Subcutaneous adipose tissue (tissue), 4 donors: ENCODE measurements around the gene G6PC2. TPM values are rescaled to one million over a fixed set of nuclear protein-coding genes. Genes with fewer than 3 reads are reported as not detected.

Experiments
- CTCF ChIP-seq: fragments of 450-650 bp; IDR thresholded peaks from one replicate; pipeline ENCODE4 v1.5.1; 2016; ENCODE audit warnings: low read depth, mild to moderate bottlenecking, control low read depth, antibody characterized with exemption, moderate library complexity
- total RNA-seq, 4 donors: library from RNA; depleted of rRNA; stranded (reverse); fragments of >200 nt; gene quantifications; one replicate each; pipeline ENCODE4 v1.1.0, GENCODE V29; 2016

The G6PC2 gene
- total RNA-seq = not detected

GRCh38 chr2:168901003-168901402 lies at the start of gene G6PC2:
TSS of gene G6PC2 (plus strand) at chr2:168901291. CDS start at chr2:168901332, 41 bp downstream.
- no peak for TF ChIP-seq CTCF

- no peak for TF ChIP-seq CTCF
These were observed 49.3 kb upstream of the G6PC2 start for GRCh38 chr2:168851674-168852320.

- no peak for TF ChIP-seq CTCF
These were observed 48.6 kb upstream of the G6PC2 start for GRCh38 chr2:168852481-168852880.

GRCh38 chr2:168853471-168853870 lies 47.6 kb upstream of the G6PC2 start:
- no peak for TF ChIP-seq CTCF

GRCh38 chr2:168854651-168855050 lies 46.4 kb upstream of the G6PC2 start:
- no peak for TF ChIP-seq CTCF

GRCh38 chr2:168855601-168856000 lies 45.5 kb upstream of the G6PC2 start:
- no peak for TF ChIP-seq CTCF

- TF ChIP-seq CTCF = no peak
These were observed 42.9 kb upstream of the G6PC2 start for GRCh38 chr2:168858146-168858545.
